GM10266 (cell line): ENCODE results near the gene CAPN2.

Source experiments
- DNase-seq: peaks from one replicate; pipeline ENCODE4 v3.0.0; 2012; ENCODE audit errors: extremely low spot score
- TF ChIP-seq, protein P1 (sequence below): IDR thresholded peaks from 2 replicates; pipeline ENCODE4 v1.5.1; 2012; ENCODE audit warnings: mild to moderate bottlenecking, low read depth; ENCODE audit not compliant: control insufficient read depth, insufficient read depth; ENCODE audit errors: missing control alignments

Gene CAPN2

DNA sequence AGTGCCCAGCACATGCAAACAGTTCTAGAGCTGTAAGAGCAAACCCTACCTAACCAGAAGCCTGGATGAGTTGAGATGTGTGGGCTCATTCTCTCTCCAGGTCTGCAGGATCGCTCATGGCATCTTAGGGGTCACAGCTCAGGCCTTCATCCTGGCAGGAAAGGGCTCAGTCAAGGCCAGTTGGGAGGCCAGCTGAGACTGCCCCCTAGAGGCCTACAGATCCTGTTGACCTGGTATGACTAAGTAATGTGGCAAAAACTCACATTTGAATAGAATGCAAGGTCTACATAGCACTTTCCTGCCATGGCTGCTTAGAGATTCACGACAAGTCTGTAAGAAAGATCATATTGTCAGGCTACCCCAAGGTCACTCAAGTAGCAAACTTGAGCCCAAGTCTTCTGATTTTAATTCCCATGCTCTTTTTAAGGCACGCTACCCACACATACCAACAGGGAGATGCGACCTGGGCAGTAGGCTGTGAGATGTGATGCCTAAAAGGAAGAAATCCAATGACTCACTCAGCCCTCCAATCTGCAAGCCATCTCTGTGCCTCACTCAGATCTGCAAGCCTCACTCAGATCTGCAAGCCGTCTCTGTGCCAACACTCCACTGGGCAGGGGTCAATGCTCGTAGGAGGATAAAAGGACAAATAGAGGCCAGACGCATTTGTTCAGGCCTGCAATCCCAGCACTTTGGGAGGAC lies 41.7 kb upstream of the CAPN2 start:
- TF ChIP-seq, protein P1, sequence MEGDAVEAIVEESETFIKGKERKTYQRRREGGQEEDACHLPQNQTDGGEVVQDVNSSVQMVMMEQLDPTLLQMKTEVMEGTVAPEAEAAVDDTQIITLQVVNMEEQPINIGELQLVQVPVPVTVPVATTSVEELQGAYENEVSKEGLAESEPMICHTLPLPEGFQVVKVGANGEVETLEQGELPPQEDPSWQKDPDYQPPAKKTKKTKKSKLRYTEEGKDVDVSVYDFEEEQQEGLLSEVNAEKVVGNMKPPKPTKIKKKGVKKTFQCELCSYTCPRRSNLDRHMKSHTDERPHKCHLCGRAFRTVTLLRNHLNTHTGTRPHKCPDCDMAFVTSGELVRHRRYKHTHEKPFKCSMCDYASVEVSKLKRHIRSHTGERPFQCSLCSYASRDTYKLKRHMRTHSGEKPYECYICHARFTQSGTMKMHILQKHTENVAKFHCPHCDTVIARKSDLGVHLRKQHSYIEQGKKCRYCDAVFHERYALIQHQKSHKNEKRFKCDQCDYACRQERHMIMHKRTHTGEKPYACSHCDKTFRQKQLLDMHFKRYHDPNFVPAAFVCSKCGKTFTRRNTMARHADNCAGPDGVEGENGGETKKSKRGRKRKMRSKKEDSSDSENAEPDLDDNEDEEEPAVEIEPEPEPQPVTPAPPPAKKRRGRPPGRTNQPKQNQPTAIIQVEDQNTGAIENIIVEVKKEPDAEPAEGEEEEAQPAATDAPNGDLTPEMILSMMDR, result peak; percentile 49
- no peak for DNase-seq

DNA sequence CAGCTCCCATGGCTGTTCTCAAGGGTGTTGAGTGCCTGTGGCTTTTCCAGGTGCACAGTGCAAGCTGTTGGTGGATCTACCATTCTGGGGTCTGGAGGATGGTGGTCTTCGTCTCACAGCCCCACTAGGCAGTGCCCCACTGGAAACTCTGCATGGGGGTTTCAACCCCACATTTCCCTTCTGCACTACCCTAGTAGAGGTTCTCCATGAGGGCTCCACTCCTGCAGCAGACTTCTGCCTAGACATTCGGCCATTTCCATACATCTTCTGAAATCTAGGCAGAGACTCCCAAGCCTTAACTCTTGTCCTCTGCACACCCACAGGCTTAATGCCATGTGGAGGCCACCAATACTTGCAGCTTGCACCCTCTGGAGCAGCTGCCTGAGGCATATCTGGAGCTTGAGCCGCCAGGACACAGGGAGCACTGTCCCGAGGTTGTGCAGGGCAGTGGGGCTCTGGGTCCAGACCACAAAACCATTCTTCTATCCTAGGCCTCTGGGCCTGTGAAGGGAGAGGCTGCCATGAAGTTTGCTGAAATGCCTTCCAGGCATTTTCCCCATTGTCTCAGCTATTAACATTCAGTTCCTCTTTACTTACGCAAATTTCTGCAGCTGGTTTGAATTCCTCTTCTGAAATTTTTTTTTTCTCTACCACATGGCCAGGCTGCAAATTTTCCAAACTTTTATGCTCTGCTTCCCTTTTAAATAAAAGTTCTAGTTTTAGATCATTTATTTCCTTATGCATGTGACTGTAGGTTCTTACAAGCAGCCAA lies 38.0 kb upstream of the CAPN2 start:
- DNase-seq, result no peak

DNA sequence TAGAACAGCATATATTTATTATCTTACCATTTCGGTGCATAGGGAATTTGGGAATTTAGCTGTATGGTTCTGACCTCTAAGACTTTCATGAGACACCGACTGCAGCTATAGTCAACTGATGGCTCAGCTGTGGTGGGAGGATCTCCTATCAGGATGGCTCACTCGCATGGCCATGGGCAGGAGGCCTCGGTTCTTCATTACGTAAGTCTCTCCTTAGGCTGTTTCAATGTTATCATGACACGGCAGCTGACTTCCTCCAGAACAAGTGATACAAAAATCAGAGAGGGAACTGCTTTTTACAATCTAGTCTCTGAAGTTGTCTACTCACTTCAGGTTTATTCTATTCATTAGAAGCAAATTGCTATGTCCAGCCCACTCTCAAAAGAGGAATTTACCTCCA lies 33.5 kb upstream of the CAPN2 start:
- TF ChIP-seq, protein P1, result no peak
- DNase-seq, result no peak

More for the DNA sequence above, 38.0 kb upstream of the CAPN2 start:
- TF ChIP-seq, protein P1, result no peak

DNA sequence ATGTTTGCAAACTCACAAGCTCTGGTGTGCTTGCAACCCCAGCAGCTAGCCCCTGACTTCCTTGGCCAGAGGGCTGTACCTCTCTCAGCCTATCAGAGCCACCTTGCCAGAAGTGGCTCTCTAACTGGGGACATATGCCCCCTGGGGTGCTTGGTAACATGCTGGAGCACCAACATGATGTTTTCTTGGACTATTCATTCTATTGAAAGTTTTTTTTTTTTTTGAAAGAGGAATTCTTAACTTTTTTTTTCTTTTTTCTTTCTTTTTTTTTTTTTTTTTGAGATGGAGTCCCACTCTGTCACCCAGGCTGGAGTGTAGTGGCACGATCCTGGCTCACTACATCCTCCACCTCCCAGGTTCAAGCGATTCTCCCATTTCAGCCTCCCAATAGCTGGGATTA lies 32.2 kb upstream of the CAPN2 start:
- TF ChIP-seq, protein P1, result no peak

DNA sequence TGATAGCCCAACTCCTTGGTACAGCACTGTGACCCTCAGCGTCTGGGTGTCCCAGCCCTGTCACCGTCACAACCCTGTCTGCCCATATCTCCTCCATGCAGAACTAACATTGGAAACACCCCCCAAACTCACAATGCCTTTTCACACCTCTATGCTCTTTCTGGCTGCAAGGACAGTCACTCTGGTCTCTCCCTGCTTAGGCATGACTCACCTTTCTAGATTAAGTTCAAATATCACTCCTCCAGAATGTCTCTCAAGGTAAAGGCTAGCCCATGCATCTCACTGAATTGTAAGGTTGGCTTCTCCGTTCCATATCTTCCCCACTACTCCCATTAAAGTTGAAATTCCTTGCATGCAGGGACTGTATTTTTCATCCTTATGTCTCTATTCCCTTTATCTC lies 29.8 kb upstream of the CAPN2 start:
- TF ChIP-seq, protein P1, result no peak
- no peak for DNase-seq

More for the DNA sequence above, 32.2 kb upstream of the CAPN2 start:
- DNase-seq, result no peak

DNA sequence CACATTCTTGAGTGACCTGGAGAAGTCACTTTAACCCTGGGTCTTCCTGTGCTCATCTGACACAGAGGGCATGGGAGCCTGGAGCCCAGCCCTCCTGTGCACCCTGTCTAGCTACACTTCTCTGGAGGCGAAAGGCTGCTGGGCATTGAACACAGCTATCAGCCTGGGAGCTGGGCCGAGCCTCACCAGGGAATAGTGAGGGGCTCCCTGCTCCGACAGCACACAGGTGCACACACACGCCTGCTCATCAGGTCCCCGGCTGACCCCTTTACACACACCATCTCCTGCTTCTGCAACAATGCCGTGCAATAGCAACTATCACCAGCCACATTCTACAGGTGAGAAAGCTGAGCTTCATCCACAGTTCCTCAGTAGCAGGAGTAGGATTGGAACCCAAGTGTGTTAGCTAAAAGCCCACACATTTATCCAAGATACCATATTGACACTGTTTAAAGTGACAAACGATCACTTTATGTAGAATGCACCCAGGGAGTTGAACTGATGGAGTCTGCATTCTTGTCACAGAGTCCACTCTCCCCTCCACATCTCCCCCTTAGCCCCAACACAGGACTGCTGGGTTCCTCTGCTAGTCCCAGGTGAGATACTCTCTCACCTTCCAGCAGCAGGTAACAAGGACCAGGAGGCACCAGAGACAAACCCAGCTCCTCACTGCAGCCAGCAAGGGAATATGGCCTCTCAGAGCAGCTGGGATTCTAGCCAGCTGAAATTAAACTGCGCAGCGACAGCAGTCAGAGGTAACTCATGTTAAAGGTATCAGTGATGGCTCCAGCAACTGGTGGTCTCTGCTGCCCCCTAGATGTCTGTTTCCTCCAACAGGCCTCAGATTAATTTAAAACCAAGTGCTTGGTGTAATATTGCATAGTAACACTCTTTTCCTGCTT lies 28.5 kb upstream of the CAPN2 start:
- no peak for DNase-seq

More for the DNA sequence above, 28.5 kb upstream of the CAPN2 start:
- TF ChIP-seq, protein P1, result peak; percentile 44
